Measurements from ENCODE around the gene HPCAL4.

The HPCAL4 gene

GRCh38 chr1:39671793-39672550 lies 19.3 kb downstream of the HPCAL4 start, which contains the start of gene NT5C1A:
Gene NT5C1A, minus strand, starts transcription at chr1:39672107. Its CDS starts 69 bp downstream, at chr1:39672038.
- Histone ChIP-seq H3K27ac (no peak within 1 kb of the TSS), H3K4me3 (peak within 1 kb of the TSS; percentile 75)
- DNase-seq (ENCODE audit: low spot score), result no peak
- no peak for TF ChIP-seq CTCF (IDR thresholded peaks at IDR 0.05)

GRCh38 chr1:39671433-39671792 lies 19.8 kb downstream of the HPCAL4 start:
- H3K27ac ChIP-seq, result no peak overlapping the region
- no peak for DNase-seq (ENCODE audit: low spot score)
- TF ChIP-seq CTCF (IDR thresholded peaks at IDR 0.05), result no peak
- peak overlapping the region; percentile 75 for H3K4me3 ChIP-seq

GRCh38 chr1:39670689-39671088 lies 20.5 kb downstream of the HPCAL4 start:
- TF ChIP-seq CTCF (IDR thresholded peaks at IDR 0.05), result no peak

GRCh38 chr1:39668894-39669293 lies 22.3 kb downstream of the HPCAL4 start:
- no peak for TF ChIP-seq CTCF (IDR thresholded peaks at IDR 0.05)
- DNase-seq (ENCODE audit: low spot score), result no peak
- no peak overlapping the region for H3K4me3 ChIP-seq
- no peak overlapping the region for H3K27ac ChIP-seq

More at GRCh38 chr1:39670689-39671088, 20.5 kb downstream of the HPCAL4 start:
- no peak for DNase-seq (ENCODE audit: low spot score)
- Histone ChIP-seq H3K4me3 (peak overlapping the region; percentile 75), H3K27ac (no peak overlapping the region)

GRCh38 chr1:39668111-39668510 lies 23.1 kb downstream of the HPCAL4 start:
- Histone ChIP-seq H3K4me3 (no peak overlapping the region), H3K27ac (no peak overlapping the region)
- no peak for DNase-seq (ENCODE audit: low spot score)
- no peak for TF ChIP-seq CTCF (IDR thresholded peaks at IDR 0.05)

- no peak for DNase-seq (ENCODE audit: low spot score)
- TF ChIP-seq CTCF (IDR thresholded peaks at IDR 0.05), result no peak
- Histone ChIP-seq H3K27ac (no peak overlapping the region), H3K4me3 (no peak overlapping the region)
Measured at GRCh38 chr1:39666772-39667171, 24.5 kb downstream of the HPCAL4 start.

GRCh38 chr1:39663559-39663958 lies 27.7 kb downstream of the HPCAL4 start:
- H3K4me3 ChIP-seq, result no peak overlapping the region
- DNase-seq (ENCODE audit: low spot score), result no peak
- no peak overlapping the region for H3K27ac ChIP-seq
- TF ChIP-seq CTCF (IDR thresholded peaks at IDR 0.05), result no peak

Measured in coronary artery (tissue), 2 donors.